GM20431 (cell line): ENCODE results near the gene CLSTN2.

Experiments
- in situ Hi-C: fragments of 300-500 bp; cut with MseI, MboI; formaldehyde crosslinking; loops from one replicate; pipeline ENCODE4 v1.15.0; 2020; ENCODE audit warnings: low sequenced_read_pairs; ENCODE audit not compliant: unreplicated experiment

CLSTN2 gene

GRCh38 chr3:140134231-140134965 lies 199.4 kb downstream of the CLSTN2 start:
- in situ Hi-C loops: loop anchor here (25.0 kb wide), 1 partner anchor 603 kb away; no protein-coding TSS in a partner anchor

- in situ Hi-C loops: loop anchor here (25.0 kb wide), 1 partner anchor 602 kb away; no protein-coding TSS in a partner anchor
Observed at GRCh38 chr3:140135461-140135860, 200.5 kb downstream of the CLSTN2 start.

- in situ Hi-C loops: loop anchor here (25.0 kb wide), 1 partner anchor 594 kb away; no protein-coding TSS in a partner anchor
Observed at GRCh38 chr3:140143367-140144069, 208.5 kb downstream of the CLSTN2 start.

- in situ Hi-C loops: loop anchor here (25.0 kb wide), 1 partner anchor 592 kb away; no protein-coding TSS in a partner anchor
Observed at GRCh38 chr3:140145528-140145927, 210.5 kb downstream of the CLSTN2 start.

- in situ Hi-C loops: loop anchor here (25.0 kb wide), 1 partner anchor 591 kb away; no protein-coding TSS in a partner anchor
Observed at GRCh38 chr3:140146668-140147067, 211.7 kb downstream of the CLSTN2 start.

- in situ Hi-C loops: loop anchor here (25.0 kb wide), 1 partner anchor 589 kb away; no protein-coding TSS in a partner anchor
Observed at GRCh38 chr3:140147965-140148490, 213.0 kb downstream of the CLSTN2 start.

- in situ Hi-C loops: loop anchor here (25.0 kb wide), 1 partner anchor 588 kb away; no protein-coding TSS in a partner anchor
Observed at GRCh38 chr3:140148824-140149390, 213.9 kb downstream of the CLSTN2 start.

GRCh38 chr3:140151321-140151720 lies 216.3 kb downstream of the CLSTN2 start:
- in situ Hi-C loops: no loop called here

GRCh38 chr3:140152851-140153639 lies 218.1 kb downstream of the CLSTN2 start:
- in situ Hi-C loops: no loop called here

- in situ Hi-C loops: no loop called here
Observed at GRCh38 chr3:140153736-140154135, 218.8 kb downstream of the CLSTN2 start.

- in situ Hi-C loops: no loop called here
Observed at GRCh38 chr3:140157161-140157560, 222.2 kb downstream of the CLSTN2 start.

- in situ Hi-C loops: no loop called here
Observed at GRCh38 chr3:140159646-140160045, 224.7 kb downstream of the CLSTN2 start.

GRCh38 chr3:140160553-140160952 lies 225.6 kb downstream of the CLSTN2 start:
- in situ Hi-C loops: no loop called here

GRCh38 chr3:140162551-140162950 lies 227.6 kb downstream of the CLSTN2 start:
- in situ Hi-C loops: no loop called here

GRCh38 chr3:140163159-140163763 lies 228.3 kb downstream of the CLSTN2 start:
- in situ Hi-C loops: no loop called here

GRCh38 chr3:140164156-140164555 lies 229.2 kb downstream of the CLSTN2 start:
- in situ Hi-C loops: no loop called here

- in situ Hi-C loops: no loop called here
Observed at GRCh38 chr3:140164922-140165590, 230.1 kb downstream of the CLSTN2 start.

- in situ Hi-C loops: no loop called here
Observed at GRCh38 chr3:140165781-140166180, 230.8 kb downstream of the CLSTN2 start.
